ENCODE data around the gene DOP1B. TPM values are rescaled to one million over a fixed set of nuclear protein-coding genes. Genes with fewer than 3 reads are reported as not detected.
"Not testable (repeated sequence)": the region's sequence is repeated elsewhere in the genome, so short reads cannot be mapped to it uniquely, and the experiment has no call there.

The DOP1B gene
- total RNA-seq, 5 donors from 2014 or later (not counting 1 experiment from before 2014, with no cell fraction given): 18.4 to 26.3 (median 23.1) TPM

GRCh38 chr21:36144233-36144632, 12.4 kb upstream of the DOP1B start:
- H3K36me3 Mint-ChIP-seq: peaks cover 14% of the 10 kb centered on the region
- H3K4me3 ChIP-seq (ENCODE audit: control insufficient read depth in 1 of 2, extremely low read depth in 1 of 2, low read length in 1 of 2); H3K9me3 Mint-ChIP-seq; H3K27me3 Mint-ChIP-seq; H3K9me3 ChIP-seq; ATAC-seq (replicated peaks in 1 of 4); H3K4me3 Mint-ChIP-seq; H3K27ac ChIP-seq (ENCODE audit: low read length); DNase-seq; H3K36me3 ChIP-seq (ENCODE audit: control insufficient read depth in 2 of 2, extremely low read depth in 1 of 2, insufficient read depth in 1 of 2, low read length in 1 of 2); H3K27me3 ChIP-seq (replicated peaks in 1 of 2; ENCODE audit: control insufficient read depth in 2 of 2, extremely low read depth in 1 of 2, insufficient read depth in 2 of 2, low read length in 1 of 2): not testable (repeated sequence)
- CTCF ChIA-PET: interaction anchor here (0.7 to 1.8 kb wide), 5 partner anchors 8 to 184 kb away, joined by 3 to 7 read pairs (median 4); no protein-coding TSS in a partner anchor
- POLR2A ChIA-PET: interaction anchor here (0.6 to 1.1 kb wide), 2 partner anchors 12 to 82 kb away, joined by 3 to 8 read pairs; no protein-coding TSS in a partner anchor
- H3K4me1 ChIP-seq (ENCODE audit: control insufficient read depth in 1 of 2, extremely low read depth in 1 of 2, insufficient read depth in 2 of 2, low read length in 2 of 2): peaks cover 8 to 31% of the 10 kb centered on the region in 2 experiments
- H3K27ac Mint-ChIP-seq: peak overlapping the region; percentile 55 to 81
- WGBS (ENCODE audit: insufficient coverage): no CpG with 5 or more reads among the region's 6 CpGs
- peaks cover 24 to 36% (median 24%) of the 10 kb centered on the region in 3 donors for H3K4me1 Mint-ChIP-seq

GRCh38 chr21:36145259-36145658, 11.4 kb upstream of the DOP1B start:
- no peaks in the 10 kb centered on the region for H3K27me3 ChIP-seq (replicated peaks in 1 of 2; ENCODE audit: control insufficient read depth in 2 of 2, extremely low read depth in 1 of 2, insufficient read depth in 2 of 2, low read length in 1 of 2)
- H3K4me1 Mint-ChIP-seq: peaks cover 33 to 46% (median 33%) of the 10 kb centered on the region in 3 donors
- peak in 8 of 35 experiments; percentile 4 to 45 (median 14) for DNase-seq
- H3K27ac Mint-ChIP-seq: peak overlapping the region; percentile 58 to 70
- no peaks in the 10 kb centered on the region for H3K36me3 ChIP-seq (ENCODE audit: control insufficient read depth in 2 of 2, extremely low read depth in 1 of 2, insufficient read depth in 1 of 2, low read length in 1 of 2)
- CTCF ChIA-PET: interaction anchor here (0.7 to 1.7 kb wide), 2 partner anchors 8 to 219 kb away, joined by 3 to 7 read pairs; no protein-coding TSS in a partner anchor
- H3K4me3 Mint-ChIP-seq: no peak overlapping the region
- WGBS (ENCODE audit: insufficient coverage): 0% methylated on average over 1 of the region's 3 CpGs
- POLR2A ChIA-PET: interaction anchor here in 1 of 2 donors (0.6 to 1.1 kb wide), 2 partner anchors 11 to 64 kb away, joined by 3 read pairs; no protein-coding TSS in a partner anchor
- no peaks in the 10 kb centered on the region for H3K27me3 Mint-ChIP-seq
- H3K36me3 Mint-ChIP-seq: peaks cover 14% of the 10 kb centered on the region
- H3K4me3 ChIP-seq (ENCODE audit: control insufficient read depth in 1 of 2, extremely low read depth in 1 of 2, low read length in 1 of 2): no peak overlapping the region
- peak; percentile 32 to 75 (median 68) for ATAC-seq (replicated peaks in 1 of 4)
- H3K27ac ChIP-seq (ENCODE audit: low read length): peak overlapping the region; percentile 60
- H3K9me3 Mint-ChIP-seq: no peaks in the 10 kb centered on the region
- H3K4me1 ChIP-seq (ENCODE audit: control insufficient read depth in 1 of 2, extremely low read depth in 1 of 2, insufficient read depth in 2 of 2, low read length in 2 of 2): peaks cover 10 to 39% of the 10 kb centered on the region in 2 experiments
- no peaks in the 10 kb centered on the region for H3K9me3 ChIP-seq

GRCh38 chr21:36147911-36148310, 8.7 kb upstream of the DOP1B start:
- H3K27me3 ChIP-seq (replicated peaks in 1 of 2; ENCODE audit: control insufficient read depth in 2 of 2, extremely low read depth in 1 of 2, insufficient read depth in 2 of 2, low read length in 1 of 2): no peaks in the 10 kb centered on the region
- POLR2A ChIA-PET: no interaction called here
- H3K27ac ChIP-seq (ENCODE audit: low read length): no peak overlapping the region
- H3K36me3 ChIP-seq (ENCODE audit: control insufficient read depth in 2 of 2, extremely low read depth in 1 of 2, insufficient read depth in 1 of 2, low read length in 1 of 2): no peaks in the 10 kb centered on the region
- 100% methylated on average over 2 of the region's 5 CpGs for WGBS (ENCODE audit: insufficient coverage)
- H3K9me3 Mint-ChIP-seq: no peaks in the 10 kb centered on the region
- H3K36me3 Mint-ChIP-seq: peaks cover 7% of the 10 kb centered on the region
- peaks cover 9 to 35% of the 10 kb centered on the region in 2 experiments for H3K4me1 ChIP-seq (ENCODE audit: control insufficient read depth in 1 of 2, extremely low read depth in 1 of 2, insufficient read depth in 2 of 2, low read length in 2 of 2)
- no peaks in the 10 kb centered on the region for H3K27me3 Mint-ChIP-seq
- no peak overlapping the region for H3K4me3 ChIP-seq (ENCODE audit: control insufficient read depth in 1 of 2, extremely low read depth in 1 of 2, low read length in 1 of 2)
- peaks cover 23 to 45% (median 32%) of the 10 kb centered on the region in 3 donors for H3K4me1 Mint-ChIP-seq
- H3K27ac Mint-ChIP-seq: no peak overlapping the region
- no peak for ATAC-seq (replicated peaks in 1 of 4)
- no peaks in the 10 kb centered on the region for H3K9me3 ChIP-seq
- H3K4me3 Mint-ChIP-seq: no peak overlapping the region
- CTCF ChIA-PET: no interaction called here
- DNase-seq: no peak

- H3K4me3 Mint-ChIP-seq: no peak overlapping the region
- no peak for DNase-seq
- no peak for ATAC-seq (replicated peaks in 1 of 4)
- H3K36me3 ChIP-seq (ENCODE audit: control insufficient read depth in 2 of 2, extremely low read depth in 1 of 2, insufficient read depth in 1 of 2, low read length in 1 of 2): no peaks in the 10 kb centered on the region
- H3K4me1 Mint-ChIP-seq: peaks cover 30 to 51% (median 37%) of the 10 kb centered on the region in 3 donors
- H3K27me3 Mint-ChIP-seq: no peaks in the 10 kb centered on the region
- no peaks in the 10 kb centered on the region for H3K27me3 ChIP-seq (replicated peaks in 1 of 2; ENCODE audit: control insufficient read depth in 2 of 2, extremely low read depth in 1 of 2, insufficient read depth in 2 of 2, low read length in 1 of 2)
- no peak overlapping the region for H3K27ac ChIP-seq (ENCODE audit: low read length)
- peaks cover 9 to 39% of the 10 kb centered on the region in 2 experiments for H3K4me1 ChIP-seq (ENCODE audit: control insufficient read depth in 1 of 2, extremely low read depth in 1 of 2, insufficient read depth in 2 of 2, low read length in 2 of 2)
- 96% methylated on average over 3 of the region's 3 CpGs for WGBS (ENCODE audit: insufficient coverage)
- POLR2A ChIA-PET: interaction anchor here in 1 of 2 donors (1.8 kb wide), 1 partner anchor 171 kb away, joined by 9 read pairs; the partner anchor contains the start of gene MORC3
- CTCF ChIA-PET: interaction anchor here (0.6 to 1.7 kb wide), 2 partner anchors 25 to 113 kb away, joined by 6 to 8 read pairs; no protein-coding TSS in a partner anchor
- no peaks in the 10 kb centered on the region for H3K9me3 Mint-ChIP-seq
- H3K36me3 Mint-ChIP-seq: peaks cover 7% of the 10 kb centered on the region
- no peak overlapping the region for H3K27ac Mint-ChIP-seq
- no peak overlapping the region for H3K4me3 ChIP-seq (ENCODE audit: control insufficient read depth in 1 of 2, extremely low read depth in 1 of 2, low read length in 1 of 2)
- H3K9me3 ChIP-seq: no peaks in the 10 kb centered on the region
Measured at GRCh38 chr21:36148886-36149285, 7.7 kb upstream of the DOP1B start.

- H3K9me3 ChIP-seq: no peaks in the 10 kb centered on the region
- H3K4me1 ChIP-seq (ENCODE audit: control insufficient read depth in 1 of 2, extremely low read depth in 1 of 2, insufficient read depth in 2 of 2, low read length in 2 of 2): peaks cover 8 to 36% of the 10 kb centered on the region in 2 experiments
- peaks cover 7% of the 10 kb centered on the region for H3K36me3 Mint-ChIP-seq
- H3K9me3 Mint-ChIP-seq: no peaks in the 10 kb centered on the region
- H3K27ac Mint-ChIP-seq: peak overlapping the region; percentile 93 to 98
- H3K27me3 Mint-ChIP-seq: no peaks in the 10 kb centered on the region
- ATAC-seq (replicated peaks in 1 of 4) (peak in 3 of 4 experiments; percentile 39 to 54 (median 40)), DNase-seq (no peak)
- H3K27me3 ChIP-seq (replicated peaks in 1 of 2; ENCODE audit: control insufficient read depth in 2 of 2, extremely low read depth in 1 of 2, insufficient read depth in 2 of 2, low read length in 1 of 2): no peaks in the 10 kb centered on the region
- H3K36me3 ChIP-seq (ENCODE audit: control insufficient read depth in 2 of 2, extremely low read depth in 1 of 2, insufficient read depth in 1 of 2, low read length in 1 of 2): no peaks in the 10 kb centered on the region
- WGBS (ENCODE audit: insufficient coverage): 52% methylated on average over 5 of the region's 7 CpGs
- CTCF ChIA-PET: interaction anchor here (0.6 to 1.7 kb wide), 11 partner anchors 9 to 247 kb away, joined by 3 to 17 read pairs (median 3); no protein-coding TSS in a partner anchor
- H3K4me3 ChIP-seq (ENCODE audit: control insufficient read depth in 1 of 2, extremely low read depth in 1 of 2, low read length in 1 of 2): no peak overlapping the region
- POLR2A ChIA-PET: interaction anchor here in 1 of 2 donors (0.9 to 1.8 kb wide), 3 partner anchors 13 to 181 kb away, joined by 3 to 9 read pairs (median 4); partner anchors contain the start of gene MORC3
- peaks cover 30 to 50% (median 37%) of the 10 kb centered on the region in 3 donors for H3K4me1 Mint-ChIP-seq
- H3K27ac ChIP-seq (ENCODE audit: low read length): peak overlapping the region; percentile 44
- peak overlapping the region in 1 of 3 donors; percentile 55 for H3K4me3 Mint-ChIP-seq
Measured at GRCh38 chr21:36149788-36150711, 6.6 kb upstream of the DOP1B start.
